VCaP (cell line): ENCODE measurements around the gene IFITM1.
A peak's percentile ranks its signal among the peaks of the same experiment; 100 is the strongest.
"Not testable (repeated sequence)": the region's sequence is repeated elsewhere in the genome, so short reads cannot be mapped to it uniquely, and the experiment has no call there.

Source experiments
- H3K27ac ChIP-seq: fragments of 450-650 bp; 2 replicates; pipeline ENCODE4 v1.5.1; 2017
- CTCF ChIP-seq: fragments of 450-650 bp; conservative IDR thresholded peaks from 2 replicates; pipeline ENCODE4 v1.5.1; 2017; ENCODE audit warnings: mild to moderate bottlenecking, moderate library complexity

Gene IFITM1

GRCh38 chr11:358129-358800, 44.4 kb downstream of the IFITM1 start:
- no peak for TF ChIP-seq CTCF
- H3K27ac ChIP-seq, result no peak overlapping the region

GRCh38 chr11:359181-359714, 45.4 kb downstream of the IFITM1 start:
- no peak overlapping the region for H3K27ac ChIP-seq
- TF ChIP-seq CTCF, result no peak

- no peak for TF ChIP-seq CTCF
- no peak overlapping the region for H3K27ac ChIP-seq
Observed at GRCh38 chr11:360326-361280, 46.8 kb downstream of the IFITM1 start.

GRCh38 chr11:362642-363442, 49.0 kb downstream of the IFITM1 start:
- no peak overlapping the region for H3K27ac ChIP-seq
- no peak for TF ChIP-seq CTCF

GRCh38 chr11:363443-363805, 49.6 kb downstream of the IFITM1 start:
- H3K27ac ChIP-seq, result not testable (repeated sequence)

- peak; percentile 64 for TF ChIP-seq CTCF
- no peak overlapping the region for H3K27ac ChIP-seq
Observed at GRCh38 chr11:363948-364761, 50.3 kb downstream of the IFITM1 start.
